HG03521 (cell line): ENCODE data around the gene HOXA13.

Source experiments
- ATAC-seq: cut with Tn5 transposase; IDR thresholded peaks from one replicate; pipeline ENCODE4 v1.9.1; 2021; ENCODE audit warnings: mild to moderate bottlenecking, moderate library complexity; ENCODE audit not compliant: unreplicated experiment

HOXA13 gene

DNA sequence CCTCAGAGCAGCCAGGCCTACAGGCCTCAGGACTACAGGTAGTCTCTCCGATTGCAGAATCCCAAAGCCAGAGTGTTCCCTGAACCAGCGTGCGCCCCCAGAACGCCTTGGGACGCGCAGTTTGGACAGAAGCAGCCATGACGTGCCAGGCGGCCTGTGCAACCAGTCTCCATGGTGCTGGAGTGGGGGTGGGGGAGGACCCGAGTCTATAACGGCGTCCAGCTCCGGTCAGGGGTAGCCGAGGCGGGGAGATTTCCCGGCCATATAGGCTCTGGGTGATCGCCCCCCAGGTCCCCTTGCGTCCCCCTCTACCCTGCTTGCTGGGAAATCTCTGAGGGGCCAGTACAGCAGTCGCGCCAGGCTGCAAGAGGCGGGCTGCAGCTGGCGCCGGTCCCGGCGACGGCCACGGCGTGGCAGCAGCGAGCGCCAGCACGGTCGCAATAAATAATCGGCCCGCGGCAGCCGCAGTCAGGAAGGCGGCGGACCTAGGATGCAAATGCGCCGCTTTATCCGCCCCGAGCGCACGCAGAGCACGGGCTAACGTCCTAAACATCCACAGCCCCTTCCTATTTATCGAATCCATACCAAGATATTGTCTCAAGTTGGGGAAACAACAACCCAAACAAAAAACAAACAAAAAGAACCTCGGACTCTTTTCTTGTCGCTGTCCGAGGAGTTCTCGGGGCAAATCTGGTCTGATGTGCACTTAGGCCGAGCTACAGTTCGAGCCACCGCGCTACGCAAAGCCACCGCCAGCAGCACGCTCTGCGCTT is 49.1 kb downstream of the HOXA13 start:
- ATAC-seq = peak; percentile 73

DNA sequence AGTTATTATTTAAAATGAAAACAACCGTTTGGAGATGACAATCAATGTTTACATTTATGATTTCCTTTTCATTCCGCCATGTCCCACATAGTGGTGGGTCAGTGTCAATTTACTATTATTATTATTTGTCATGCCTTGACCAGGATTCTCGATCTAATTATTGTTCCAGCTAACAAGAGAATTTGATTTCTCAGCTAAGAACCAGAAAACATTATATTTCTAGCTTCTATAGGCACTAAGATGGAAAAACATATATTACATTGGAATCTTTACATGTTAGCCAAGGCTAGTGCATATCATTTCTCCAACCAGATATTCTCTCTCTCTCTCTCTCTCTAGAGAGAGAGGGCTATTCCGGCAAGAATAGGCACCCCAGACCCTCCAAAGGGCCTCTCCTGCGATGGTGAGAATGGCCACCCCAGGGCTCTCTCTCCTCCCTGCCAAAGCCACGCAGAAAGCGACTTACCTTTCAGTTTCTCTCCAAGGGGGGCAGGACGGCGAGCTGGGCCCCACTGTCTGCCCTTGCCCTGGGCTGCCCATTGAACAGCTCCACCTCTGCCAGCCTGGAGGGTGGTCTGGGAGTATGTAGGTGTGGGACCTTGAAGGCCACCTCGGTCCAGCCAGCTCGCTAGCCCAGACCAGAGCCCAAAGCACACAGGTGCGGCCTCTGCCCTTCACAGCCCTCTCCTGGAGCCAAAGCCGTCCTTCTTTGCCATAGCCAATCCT is 49.9 kb downstream of the HOXA13 start:
- no peak for ATAC-seq

DNA sequence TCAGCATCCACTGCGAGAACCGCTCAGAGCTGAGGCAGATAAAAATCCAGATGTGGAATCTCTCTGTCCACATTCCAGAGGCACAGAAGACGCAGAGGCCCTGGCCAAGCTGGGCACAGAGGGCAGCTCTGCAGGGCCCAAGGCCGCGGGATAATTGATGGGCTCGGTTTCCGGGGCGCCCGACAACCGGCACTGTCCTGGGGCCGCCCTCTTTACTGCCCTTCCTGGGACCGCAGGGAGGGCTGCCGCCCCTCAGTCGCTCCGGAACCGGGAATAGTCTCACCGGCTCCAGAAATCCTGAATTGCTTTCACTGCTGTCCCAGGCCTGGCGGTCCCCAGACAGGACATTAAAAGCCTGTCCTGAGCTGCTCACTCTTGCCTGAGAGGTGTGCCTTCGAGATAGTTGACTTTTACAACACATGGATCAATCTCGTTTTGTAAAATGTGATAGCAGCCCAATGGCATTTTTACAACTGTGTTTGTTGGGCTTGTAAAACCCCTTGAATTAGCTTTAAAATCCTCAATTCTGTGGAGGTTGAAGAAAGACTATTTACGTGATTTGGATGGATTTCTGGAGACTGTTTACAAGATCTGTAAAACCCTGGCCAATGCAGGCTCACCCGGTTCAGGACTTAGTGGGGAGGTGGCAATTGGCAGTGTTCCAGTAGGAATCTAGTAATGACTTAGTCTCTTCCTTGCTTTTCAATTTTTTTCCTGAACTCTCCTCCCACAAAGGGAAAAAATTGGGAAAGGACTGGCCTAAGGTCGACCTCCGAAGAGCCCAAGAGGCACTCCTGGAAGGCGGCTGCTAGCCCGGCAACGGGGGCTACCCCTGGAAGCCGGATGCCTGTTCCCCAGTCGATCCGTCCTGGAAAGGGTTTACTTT is 50.9 kb downstream of the HOXA13 start:
- no peak for ATAC-seq

DNA sequence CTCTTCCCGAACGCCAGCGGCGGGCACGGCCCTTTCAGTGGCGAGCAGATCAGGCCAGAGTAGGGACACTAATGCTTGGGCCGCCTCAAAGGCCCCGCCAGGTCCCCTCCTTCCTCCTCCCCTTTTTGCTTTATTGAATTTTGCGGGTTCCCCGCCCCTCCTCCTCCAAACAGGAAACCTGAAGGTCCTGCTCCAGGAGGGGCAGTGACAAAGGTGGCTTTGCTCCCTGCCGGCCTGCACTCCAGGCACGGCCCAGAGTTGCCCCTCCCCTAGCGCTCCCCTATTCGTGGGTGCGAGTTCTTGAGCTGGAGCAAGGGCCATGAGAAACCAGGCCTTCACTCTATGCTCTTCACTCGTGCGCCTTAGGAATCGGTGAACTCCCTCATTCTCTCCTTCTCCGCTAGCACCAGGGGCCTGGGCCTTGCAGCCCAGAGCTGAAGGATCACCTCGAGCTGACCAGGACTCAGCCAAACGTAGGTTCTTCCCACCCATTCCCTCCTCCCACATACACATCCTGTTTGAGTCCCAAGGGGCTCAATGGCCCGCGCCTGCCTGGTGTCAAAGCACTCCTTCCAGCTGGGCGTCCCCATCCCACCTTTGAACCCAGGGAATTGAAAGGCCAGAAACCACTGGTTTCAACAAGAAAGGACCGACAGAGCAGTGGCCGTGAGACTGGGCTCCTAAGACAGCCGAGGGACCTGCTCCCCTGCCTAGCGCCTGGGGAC is 51.7 kb downstream of the HOXA13 start:
- ATAC-seq = no peak

DNA sequence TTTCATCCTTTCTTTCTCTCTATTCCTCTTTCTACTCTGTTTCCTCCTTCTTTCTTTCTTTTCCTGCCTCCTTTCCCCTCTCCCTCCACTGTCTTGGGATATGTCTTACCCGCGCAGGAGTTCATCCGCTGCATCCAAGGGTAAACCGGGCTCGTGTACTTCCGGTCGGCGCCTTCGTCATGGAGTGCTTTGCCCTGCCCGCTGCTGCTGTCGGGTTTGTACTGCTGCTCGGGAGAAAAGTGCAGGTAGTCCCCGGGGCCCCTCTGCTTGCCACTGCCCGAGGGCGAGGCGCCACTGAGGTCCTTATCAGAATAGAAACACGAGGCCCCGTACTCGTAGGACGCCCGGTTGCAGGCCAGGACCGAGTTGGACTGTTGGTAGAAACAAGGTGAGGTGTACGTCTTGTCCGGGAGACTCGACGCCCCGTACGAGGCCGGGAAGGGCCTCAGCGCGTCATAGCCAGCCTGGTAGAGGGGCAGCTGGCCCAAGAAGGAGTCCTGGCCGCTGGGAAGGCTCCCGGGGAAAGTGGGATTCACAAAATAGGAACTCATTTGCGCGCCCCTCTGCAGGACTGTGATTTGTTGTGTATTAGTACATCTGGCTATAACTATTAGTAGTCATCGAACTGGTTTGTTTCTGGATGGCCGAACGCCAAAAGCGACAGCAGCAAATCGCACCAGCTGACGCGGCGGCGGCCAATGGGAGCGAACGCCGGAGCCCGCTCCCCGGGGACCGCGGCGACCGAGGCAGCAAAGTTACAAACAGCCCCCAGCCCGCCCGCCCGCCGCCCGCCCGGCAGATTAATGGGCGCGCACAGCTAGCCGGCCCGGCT is 52.5 kb downstream of the HOXA13 start, which contains the start of gene HOXA6:
TSS of gene HOXA6 (minus strand) at position 576 of the 832 bp plus-strand sequence. CDS start at position 551, 25 bp downstream.
- ATAC-seq = no peak

DNA sequence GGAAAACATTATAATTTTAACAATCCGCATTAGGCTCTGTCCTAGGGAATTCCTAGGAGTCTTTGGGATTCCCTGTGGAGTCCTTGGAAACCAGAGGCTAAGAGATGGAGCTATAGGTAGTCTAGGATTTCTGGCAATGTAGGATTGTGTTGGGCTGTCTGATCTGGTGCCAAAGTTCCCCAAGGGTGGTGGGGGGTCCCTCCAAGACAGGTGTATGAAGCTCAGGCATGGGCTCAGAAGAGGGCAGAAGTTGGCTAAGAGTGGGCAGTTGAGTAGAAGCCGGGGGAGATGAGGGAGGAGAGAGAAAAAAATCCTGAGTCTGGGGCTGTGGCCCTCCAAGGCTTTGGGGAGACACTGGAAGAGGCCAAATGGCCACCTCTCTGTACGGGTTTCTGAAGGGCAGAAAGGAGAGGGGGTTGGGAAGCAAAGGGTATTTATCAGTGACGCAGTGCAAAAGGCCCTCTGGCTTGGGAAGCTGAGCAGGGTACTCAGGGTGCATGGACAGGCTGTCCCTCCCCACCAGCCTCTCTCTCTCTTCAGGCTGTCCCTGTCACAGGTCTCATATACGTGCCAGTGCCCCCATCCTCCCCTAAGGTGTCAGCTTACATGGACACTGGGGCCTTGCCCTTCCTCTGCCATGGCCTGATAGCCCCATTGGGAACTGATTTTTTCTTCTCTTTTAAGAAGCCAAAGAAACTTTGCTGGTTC is 53.2 kb downstream of the HOXA13 start:
- no peak for ATAC-seq

DNA sequence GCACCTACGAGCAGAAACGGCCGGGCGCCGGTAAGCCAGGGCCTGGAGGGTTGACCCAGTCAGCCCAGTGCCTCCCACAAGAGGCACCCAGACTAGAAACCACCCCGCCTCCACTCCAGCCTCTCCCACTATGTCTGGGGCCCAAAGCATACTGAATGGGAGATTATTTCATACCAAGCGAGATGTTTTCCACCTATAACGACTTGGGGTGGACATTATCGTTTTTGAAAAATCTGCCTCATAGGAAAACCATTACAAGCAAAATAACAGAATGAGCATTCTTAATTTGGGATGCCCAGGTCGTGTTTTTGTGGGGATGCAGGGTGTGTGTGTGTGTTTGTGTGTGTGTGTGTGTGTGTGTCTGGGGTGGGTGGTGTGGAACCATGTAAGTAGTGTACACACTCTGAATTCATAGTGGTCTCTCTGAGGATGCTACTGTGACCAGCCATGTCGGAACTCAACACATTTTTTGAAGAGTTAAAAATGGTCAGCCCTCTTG is 53.9 kb downstream of the HOXA13 start:
- ATAC-seq = no peak

DNA sequence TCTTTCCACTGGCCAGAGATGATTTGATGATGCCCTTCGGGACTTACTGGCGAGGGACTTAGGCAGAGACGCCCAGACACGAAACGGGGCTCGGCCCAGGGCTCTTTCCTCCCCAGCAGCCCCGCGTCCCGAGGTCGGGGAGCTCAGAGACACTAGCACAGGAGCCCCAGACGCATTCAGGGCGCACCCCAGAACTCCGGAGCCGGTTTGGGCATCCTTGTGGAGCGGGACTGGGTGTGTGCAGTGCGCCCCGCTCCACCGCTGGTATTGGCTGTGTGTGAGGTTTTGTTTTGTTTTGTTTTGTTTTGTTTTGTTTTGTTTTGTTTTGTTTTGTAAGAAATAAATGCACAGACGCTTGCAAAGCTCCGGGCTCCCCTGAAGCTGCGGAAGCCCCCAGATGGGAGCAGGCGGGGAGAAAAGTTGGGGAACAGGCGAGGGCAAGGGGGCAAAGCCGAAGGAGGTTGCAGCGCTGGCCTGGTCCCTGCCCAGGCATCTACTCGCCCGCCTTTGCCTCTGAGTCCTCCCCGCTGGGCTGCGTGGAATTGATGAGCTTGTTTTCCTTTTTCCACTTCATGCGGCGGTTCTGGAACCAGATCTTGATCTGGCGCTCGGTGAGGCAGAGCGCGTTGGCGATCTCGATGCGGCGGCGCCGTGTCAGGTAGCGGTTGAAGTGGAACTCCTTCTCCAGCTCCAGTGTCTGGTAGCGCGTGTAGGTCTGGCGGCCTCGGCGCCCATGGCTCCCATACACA is 54.6 kb downstream of the HOXA13 start:
- ATAC-seq = no peak

DNA sequence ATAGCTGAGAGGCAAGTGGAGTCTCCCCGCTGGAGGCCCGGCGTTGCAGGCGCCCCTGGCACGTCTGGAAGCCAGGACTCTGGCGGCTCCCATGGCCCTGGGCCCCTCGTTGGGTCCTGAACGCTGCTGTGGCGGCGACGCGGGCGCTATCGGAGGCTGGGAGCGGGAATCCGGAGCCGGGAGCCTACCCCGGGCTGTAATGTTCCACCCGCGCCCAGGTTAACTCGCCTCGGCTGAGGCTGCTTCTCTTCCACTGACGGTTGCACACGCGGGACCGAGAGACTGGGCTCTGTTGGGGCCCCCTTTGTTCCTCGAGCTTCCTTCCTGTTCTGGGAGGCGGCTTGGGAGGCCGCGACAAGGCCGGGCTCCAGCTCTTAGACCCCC is 55.1 kb downstream of the HOXA13 start:
- ATAC-seq = no peak
